Forelimb muscle (tissue), 1 donor: ENCODE measurements around the gene PTK6. TPM values are rescaled to one million over a fixed set of nuclear protein-coding genes. Genes with fewer than 3 reads are reported as not detected.

Experiments
- DNase-seq: peaks from one replicate; pipeline ENCODE4 v3.0.0-alpha.2; 2013; ENCODE audit warnings: low read depth
- polyA plus RNA-seq: library from polyadenylated mRNA; unstranded; fragments of 120-200 nt; gene quantifications from one replicate; pipeline ENCODE4 v1.2.1, GENCODE V29; 2013; ENCODE audit not compliant: insufficient read length

Gene PTK6
- polyA plus RNA-seq, 1 donor, result 0.34 TPM

GRCh38 chr20:63478346-63479302 is 58.6 kb downstream of the PTK6 start:
- no peak for DNase-seq

Other genes starting within 250 kb of the PTK6 start
- gene COL20A1, start 244.2 kb downstream of the PTK6 start, polyA plus RNA-seq, result 4.0 TPM
- gene CHRNA4, start 176.0 kb downstream of the PTK6 start, polyA plus RNA-seq, result 0.46 TPM
- gene KCNQ2, start 64.7 kb downstream of the PTK6 start, polyA plus RNA-seq, result 3.5 TPM
- 1,049 TPM for gene EEF1A2, start 38.3 kb downstream of the PTK6 start, polyA plus RNA-seq
- gene PPDPF, start 16.6 kb downstream of the PTK6 start, polyA plus RNA-seq, result 254 TPM
- gene SRMS, start 10.4 kb upstream of the PTK6 start, polyA plus RNA-seq, result not detected
- 0.13 TPM for gene FNDC11, start 16.8 kb upstream of the PTK6 start, polyA plus RNA-seq
- gene HELZ2, start 36.9 kb upstream of the PTK6 start, polyA plus RNA-seq, result 6.6 TPM
- 6.8 TPM for gene GMEB2, start 89.7 kb upstream of the PTK6 start, polyA plus RNA-seq
- 11.4 TPM for gene STMN3, start 116.0 kb upstream of the PTK6 start, polyA plus RNA-seq
- gene RTEL1, start 120.9 kb upstream of the PTK6 start, polyA plus RNA-seq, result 11.0 TPM
- gene TNFRSF6B, start 159.3 kb upstream of the PTK6 start, polyA plus RNA-seq, result 1.6 TPM
- 25.3 TPM for gene ARFRP1, start 170.6 kb upstream of the PTK6 start, polyA plus RNA-seq
- gene ZGPAT, start 170.7 kb upstream of the PTK6 start, polyA plus RNA-seq, result 12.6 TPM
- gene LIME1, start 199.3 kb upstream of the PTK6 start, polyA plus RNA-seq, result 4.6 TPM
- 148 TPM for gene SLC2A4RG, start 202.4 kb upstream of the PTK6 start, polyA plus RNA-seq